K562 (cell line): ENCODE measurements around the gene DENND2A. TPM values are rescaled to one million over a fixed set of nuclear protein-coding genes. Genes with fewer than 3 reads are reported as not detected.
A peak's percentile ranks its signal among the peaks of the same experiment; 100 is the strongest.

Source experiments
- ARID1B ChIP-seq: fragments of 450-650 bp; IDR thresholded peaks from 2 replicates; pipeline ENCODE4 v1.6.1; 2016; ENCODE audit warnings: antibody characterized with exemption, mild to moderate bottlenecking, inconsistent platforms
- ATF7 ChIP-seq: fragments of 450-650 bp; IDR thresholded peaks from 2 replicates; pipeline ENCODE4 v1.7.1; 2014; ENCODE audit warnings: mild to moderate bottlenecking, moderate library complexity
- BHLHE40 ChIP-seq: IDR thresholded peaks from 2 replicates; pipeline ENCODE4 v1.6.1; 2011; ENCODE audit warnings: low read length, improper control_type of control experiment
- BRCA1 ChIP-seq, 2 experiments: fragments of 450-650 bp in 1 of 2; sonication (generic) in 1 of 2; formaldehyde crosslinking in 1 of 2; IDR thresholded peaks; 2 replicates each; pipeline versions ENCODE4 v1.5.0 to v1.6.1; 2017 to 2020; ENCODE audit warnings: mild to moderate bottlenecking in 1 of 2, missing genetic modification reagents in 1 of 2
- CEBPB ChIP-seq: fragments of 450-650 bp; IDR thresholded peaks from 2 replicates; pipeline ENCODE4 v1.6.1; 2016; ENCODE audit warnings: missing genetic modification characterization, missing compliant biosample characterization
- CREB1 ChIP-seq, 2 experiments: sonication (generic) in 1 of 2; formaldehyde crosslinking in 1 of 2; IDR thresholded peaks; 2 replicates each; pipeline versions ENCODE4 v1.6.1 to v1.8.0; 2012 to 2022; ENCODE audit warnings: inconsistent platforms in 1 of 2, mild to moderate bottlenecking in 1 of 2, missing genetic modification reagents in 1 of 2, moderate library complexity in 1 of 2
- CTBP1 ChIP-seq: fragments of 450-650 bp; IDR thresholded peaks from 2 replicates; pipeline ENCODE4 v1.6.1; 2016; ENCODE audit warnings: borderline replicate concordance
- EGR1 ChIP-seq: fragments of 450-650 bp; conservative IDR thresholded peaks from 2 replicates; pipeline ENCODE4 v1.6.1; 2017; ENCODE audit warnings: mild to moderate bottlenecking
- ESRRA ChIP-seq: fragments of 450-650 bp; IDR thresholded peaks from 2 replicates; pipeline ENCODE4 v1.6.1; 2014; ENCODE audit warnings: low read depth, mild to moderate bottlenecking, moderate library complexity, borderline replicate concordance
- FOXA3 ChIP-seq, 2 experiments: fragments of 450-650 bp in 1 of 2; sonication (generic) in 1 of 2; formaldehyde crosslinking; IDR thresholded peaks in 1 of 2; conservative IDR thresholded peaks in 1 of 2; 2 replicates each; pipeline versions ENCODE4 v1.4.0 to v1.8.0; 2020 to 2022; ENCODE audit warnings: mild to moderate bottlenecking in 2 of 2, missing genetic modification reagents in 1 of 2
- NCOR1 ChIP-seq: fragments of 450-650 bp; IDR thresholded peaks from 2 replicates; pipeline ENCODE4 v1.6.1; 2016; ENCODE audit warnings: mild to moderate bottlenecking, moderate library complexity
- NR2C2 ChIP-seq, 2 experiments: fragments of 200-800 bp in 1 of 2; sonication (Bioruptor generic) in 1 of 2; sonication (generic) in 1 of 2; formaldehyde crosslinking in 1 of 2; IDR thresholded peaks; 2 replicates each; pipeline versions ENCODE4 v1.6.1 to v1.8.0; 2016 to 2022; ENCODE audit warnings: mild to moderate bottlenecking in 1 of 2, missing compliant biosample characterization in 1 of 2, missing genetic modification characterization in 1 of 2, missing genetic modification reagents in 1 of 2
- RCOR1 ChIP-seq, 2 experiments: IDR thresholded peaks; 2 replicates each; pipeline ENCODE4 v1.6.1; 2012; ENCODE audit warnings: low read depth in 2 of 2, low read length in 2 of 2, borderline replicate concordance in 1 of 2, improper control_type of control experiment in 1 of 2
- RUNX1 ChIP-seq: sonication (generic); IDR thresholded peaks from 2 replicates; pipeline ENCODE4 v1.6.1; 2016; ENCODE audit warnings: antibody characterized with exemption, low read depth
- TCF3 ChIP-seq: sonication (generic); formaldehyde crosslinking; IDR thresholded peaks from 2 replicates; pipeline ENCODE4 v1.4.0; 2020; ENCODE audit warnings: mild to moderate bottlenecking, missing genetic modification reagents
- TRIM24 ChIP-seq, 2 experiments: fragments of 450-650 bp; IDR thresholded peaks; 2 replicates each; pipeline ENCODE4 v1.6.1; 2016
- YY1 ChIP-seq, 3 experiments: IDR thresholded peaks; 2 replicates each; pipeline ENCODE4 v1.6.1; 2011; ENCODE audit warnings: low read length in 2 of 3, mild to moderate bottlenecking in 2 of 3, moderate library complexity in 2 of 3, borderline replicate concordance in 1 of 3, control low read depth in 1 of 3, low read depth in 1 of 3; ENCODE audit not compliant: insufficient read depth in 3 of 3, insufficient replicate concordance in 2 of 3, control insufficient read depth in 1 of 3, insufficient read length in 1 of 3; ENCODE audit errors: extremely low read depth in 1 of 3
- ZFP36 ChIP-seq: fragments of 150-350 bp; IDR thresholded peaks from 2 replicates; pipeline ENCODE4 v1.6.1; 2018; ENCODE audit warnings: low read length, low read depth; ENCODE audit not compliant: partially characterized antibody
- ZNF584 ChIP-seq: fragments of 200-800 bp; sonication (Bioruptor generic); IDR thresholded peaks from 2 replicates; pipeline ENCODE4 v1.6.1; 2016; ENCODE audit warnings: low read depth, mild to moderate bottlenecking, missing genetic modification characterization, missing compliant biosample characterization
- polyA plus RNA-seq, 8 experiments: library from polyadenylated mRNA; depleted of rRNA in 4 of 8; stranded (reverse) in 5 of 8; unstranded in 3 of 8; fragments of >200 nt; fragmentation: Nextera tagmentation in 2 of 8; fragmentation: Illumina TruSeq in 1 of 8; extraction: Ambion mirVana in 2 of 8; extraction: Trizol in 1 of 8; gene quantifications; 2 replicates each; pipeline versions ENCODE4 v1.2.1 to v1.2.3, GENCODE V29; 2011 to 2014; ENCODE audit warnings: inconsistent platforms in 1 of 8, missing spikeins in 1 of 8
- total RNA-seq, 7 experiments: library from RNA; depleted of rRNA in 6 of 7; stranded (reverse); fragments of >200 nt in 6 of 7; fragmentation: Illumina TruSeq in 2 of 7; extraction: Trizol in 2 of 7; gene quantifications; 2 replicates each; pipeline versions ENCODE4 v1.2.1 to v1.2.3, GENCODE V29; 2011 to 2021; ENCODE audit warnings: low replicate concordance in 1 of 7
- TF ChIP-seq, protein P1 (sequence below): fragments of 250-450 bp; sonication (Bioruptor Pico); IDR thresholded peaks from 2 replicates; pipeline ENCODE4 v1.4.0; 2020; ENCODE audit warnings: borderline replicate concordance
- TF ChIP-seq, protein P2 (sequence below): sonication (generic); formaldehyde crosslinking; IDR thresholded peaks from 2 replicates; pipeline ENCODE4 v1.8.0; 2023; ENCODE audit warnings: missing genetic modification reagents, mild to moderate bottlenecking, borderline replicate concordance

DENND2A gene
- total and polyA plus RNA-seq, 9 of the 15 experiments (the other 6 are each of a cell fraction or from before 2014, with no cell fraction given), result not detected

DNA sequence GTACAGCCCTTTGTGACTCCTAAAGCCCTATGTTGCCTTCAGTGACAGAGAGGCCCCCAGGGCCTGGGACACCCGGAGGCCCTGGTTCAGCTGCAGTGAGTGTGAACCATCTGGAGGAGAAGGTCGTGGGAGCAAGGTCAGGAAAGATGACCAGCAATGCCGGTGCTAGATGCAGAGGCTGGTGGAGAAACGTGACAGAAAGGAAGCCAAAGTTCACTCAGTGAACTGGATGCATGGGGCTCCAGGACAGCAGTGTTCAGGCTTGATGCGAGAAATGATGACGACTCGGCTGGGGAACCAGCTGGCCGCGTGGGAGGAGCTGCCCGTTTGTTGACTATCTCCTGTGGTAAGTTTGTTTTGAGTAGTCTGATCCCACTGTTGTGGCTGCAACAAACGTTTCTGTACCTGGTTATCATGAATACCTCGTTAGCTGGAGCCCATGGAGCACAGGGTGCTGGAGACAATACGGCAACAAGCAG, 107.2 kb downstream of the DENND2A start (continued):
- TF ChIP-seq CREB1 (IDR thresholded peaks at IDR 0.05) (no peak), CREB1 (CRISPR knock-in tag; IDR thresholded peaks at IDR 0.05) (0 out of 2 replicates have a peak, but pooled peaks have one; percentile 35), NCOR1 (peak; percentile 51; the same call in 1 of the 2 replicates), ESRRA (0 out of 2 replicates have a peak, but pooled peaks have one; percentile 27), CTBP1 (0 out of 2 replicates have a peak, but pooled peaks have one; percentile 22), ATF7 (peak; percentile 44; the same call in 1 of the 2 replicates), ZNF584 (no peak), ARID1B (peak; percentile 43; the same call in 1 of the 2 replicates), RUNX1 (no peak), TRIM24 (IDR thresholded peaks at IDR 0.05) (no peak), ZFP36 (peak; percentile 4), NR2C2 (CRISPR knock-in tag; IDR thresholded peaks at IDR 0.05) (0 out of 2 replicates have a peak, but pooled peaks have one; percentile 39), NR2C2 (tag; IDR thresholded peaks at IDR 0.05) (no peak), RCOR1 (IDR thresholded peaks at IDR 0.05; ENCODE audit: borderline replicate concordance in 1 of 2, low read depth in 2 of 2, low read length in 2 of 2) (peak in 1 of 2 experiments; percentile 25; a peak in 1 of 4 replicates), CEBPB (tag) (no peak), FOXA3 (CRISPR knock-in tag; conservative IDR thresholded peaks at IDR 0.05 in 1 of 2, IDR thresholded peaks at IDR 0.05 in 1 of 2) (no peak; a peak in 1 of 4 replicates), TCF3 (CRISPR knock-in tag) (peak; percentile 60), BHLHE40 (peak; percentile 64), YY1 (IDR thresholded peaks at IDR 0.05; ENCODE audit: borderline replicate concordance in 1 of 3, control insufficient read depth in 1 of 3, extremely low read depth in 1 of 3, insufficient read depth in 3 of 3, insufficient read length in 1 of 3, insufficient replicate concordance in 2 of 3, low read depth in 1 of 3, low read length in 2 of 3) (no peak), BRCA1 (IDR thresholded peaks at IDR 0.05) (no peak), BRCA1 (CRISPR knock-in tag; IDR thresholded peaks at IDR 0.05) (no peak), EGR1 (peak; percentile 82)
- TF ChIP-seq, protein P1, sequence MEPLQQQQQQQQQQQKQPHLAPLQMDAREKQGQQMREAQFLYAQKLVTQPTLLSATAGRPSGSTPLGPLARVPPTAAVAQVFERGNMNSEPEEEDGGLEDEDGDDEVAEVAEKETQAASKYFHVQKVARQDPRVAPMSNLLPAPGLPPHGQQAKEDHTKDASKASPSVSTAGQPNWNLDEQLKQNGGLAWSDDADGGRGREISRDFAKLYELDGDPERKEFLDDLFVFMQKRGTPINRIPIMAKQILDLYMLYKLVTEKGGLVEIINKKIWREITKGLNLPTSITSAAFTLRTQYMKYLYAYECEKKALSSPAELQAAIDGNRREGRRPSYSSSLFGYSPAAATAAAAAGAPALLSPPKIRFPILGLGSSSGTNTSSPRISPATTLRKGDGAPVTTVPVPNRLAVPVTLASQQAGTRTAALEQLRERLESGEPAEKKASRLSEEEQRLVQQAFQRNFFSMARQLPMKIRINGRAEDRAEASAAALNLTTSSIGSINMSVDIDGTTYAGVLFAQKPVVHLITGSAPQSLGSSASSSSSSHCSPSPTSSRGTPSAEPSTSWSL (CRISPR knock-in tag), result no peak
- TF ChIP-seq, protein P2, sequence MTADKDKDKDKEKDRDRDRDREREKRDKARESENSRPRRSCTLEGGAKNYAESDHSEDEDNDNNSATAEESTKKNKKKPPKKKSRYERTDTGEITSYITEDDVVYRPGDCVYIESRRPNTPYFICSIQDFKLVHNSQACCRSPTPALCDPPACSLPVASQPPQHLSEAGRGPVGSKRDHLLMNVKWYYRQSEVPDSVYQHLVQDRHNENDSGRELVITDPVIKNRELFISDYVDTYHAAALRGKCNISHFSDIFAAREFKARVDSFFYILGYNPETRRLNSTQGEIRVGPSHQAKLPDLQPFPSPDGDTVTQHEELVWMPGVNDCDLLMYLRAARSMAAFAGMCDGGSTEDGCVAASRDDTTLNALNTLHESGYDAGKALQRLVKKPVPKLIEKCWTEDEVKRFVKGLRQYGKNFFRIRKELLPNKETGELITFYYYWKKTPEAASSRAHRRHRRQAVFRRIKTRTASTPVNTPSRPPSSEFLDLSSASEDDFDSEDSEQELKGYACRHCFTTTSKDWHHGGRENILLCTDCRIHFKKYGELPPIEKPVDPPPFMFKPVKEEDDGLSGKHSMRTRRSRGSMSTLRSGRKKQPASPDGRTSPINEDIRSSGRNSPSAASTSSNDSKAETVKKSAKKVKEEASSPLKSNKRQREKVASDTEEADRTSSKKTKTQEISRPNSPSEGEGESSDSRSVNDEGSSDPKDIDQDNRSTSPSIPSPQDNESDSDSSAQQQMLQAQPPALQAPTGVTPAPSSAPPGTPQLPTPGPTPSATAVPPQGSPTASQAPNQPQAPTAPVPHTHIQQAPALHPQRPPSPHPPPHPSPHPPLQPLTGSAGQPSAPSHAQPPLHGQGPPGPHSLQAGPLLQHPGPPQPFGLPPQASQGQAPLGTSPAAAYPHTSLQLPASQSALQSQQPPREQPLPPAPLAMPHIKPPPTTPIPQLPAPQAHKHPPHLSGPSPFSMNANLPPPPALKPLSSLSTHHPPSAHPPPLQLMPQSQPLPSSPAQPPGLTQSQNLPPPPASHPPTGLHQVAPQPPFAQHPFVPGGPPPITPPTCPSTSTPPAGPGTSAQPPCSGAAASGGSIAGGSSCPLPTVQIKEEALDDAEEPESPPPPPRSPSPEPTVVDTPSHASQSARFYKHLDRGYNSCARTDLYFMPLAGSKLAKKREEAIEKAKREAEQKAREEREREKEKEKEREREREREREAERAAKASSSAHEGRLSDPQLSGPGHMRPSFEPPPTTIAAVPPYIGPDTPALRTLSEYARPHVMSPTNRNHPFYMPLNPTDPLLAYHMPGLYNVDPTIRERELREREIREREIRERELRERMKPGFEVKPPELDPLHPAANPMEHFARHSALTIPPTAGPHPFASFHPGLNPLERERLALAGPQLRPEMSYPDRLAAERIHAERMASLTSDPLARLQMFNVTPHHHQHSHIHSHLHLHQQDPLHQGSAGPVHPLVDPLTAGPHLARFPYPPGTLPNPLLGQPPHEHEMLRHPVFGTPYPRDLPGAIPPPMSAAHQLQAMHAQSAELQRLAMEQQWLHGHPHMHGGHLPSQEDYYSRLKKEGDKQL (CRISPR knock-in tag), result no peak
